Measurements from ENCODE around the gene GNG8.

GNG8 gene

GRCh38 chr19:46648060-46648960 lies 12.3 kb upstream of the GNG8 start:
- Histone ChIP-seq H3K4me2 (no peak overlapping the region), H3K27me3 (ENCODE audit: insufficient read depth, low read depth) (peaks cover 33% of the 10 kb centered on the region; the same call in 1 of the 2 replicates), H3K36me3 (ENCODE audit: insufficient read depth) (no peaks in the 10 kb centered on the region), H3K4me3 (IDR thresholded peaks at IDR 0.05; ENCODE audit: insufficient read depth, low read depth, low read length) (no peak overlapping the region), H4K20me1 (ENCODE audit: insufficient read depth) (no peaks in the 10 kb centered on the region), H3K79me2 (ENCODE audit: insufficient read depth, low read depth) (no peaks in the 10 kb centered on the region), H2AFZ (ENCODE audit: low read depth) (no peak overlapping the region), H3K4me1 (ENCODE audit: low read depth, poor library complexity, severe bottlenecking) (no peaks in the 10 kb centered on the region), H3K9ac (no peak overlapping the region), H3K27ac (no peak overlapping the region)
- TF ChIP-seq CTCF (conservative IDR thresholded peaks at IDR 0.05; ENCODE audit: low read depth, low read length), result no peak

GRCh38 chr19:46646402-46646801 lies 10.4 kb upstream of the GNG8 start:
- Histone ChIP-seq H3K79me2 (ENCODE audit: insufficient read depth, low read depth) (no peaks in the 10 kb centered on the region), H3K9ac (no peak overlapping the region), H3K4me3 (IDR thresholded peaks at IDR 0.05; ENCODE audit: insufficient read depth, low read depth, low read length) (no peak overlapping the region), H3K27ac (no peak overlapping the region), H4K20me1 (ENCODE audit: insufficient read depth) (no peaks in the 10 kb centered on the region), H3K36me3 (ENCODE audit: insufficient read depth) (no peaks in the 10 kb centered on the region), H3K4me2 (no peak overlapping the region), H3K4me1 (ENCODE audit: low read depth, poor library complexity, severe bottlenecking) (no peaks in the 10 kb centered on the region), H3K27me3 (ENCODE audit: insufficient read depth, low read depth) (peaks cover 30% of the 10 kb centered on the region; the same call in 1 of the 2 replicates), H2AFZ (ENCODE audit: low read depth) (no peak overlapping the region)
- no peak for TF ChIP-seq CTCF (conservative IDR thresholded peaks at IDR 0.05; ENCODE audit: low read depth, low read length)

- no peak overlapping the region for H3K27ac ChIP-seq
- H3K4me1 ChIP-seq (ENCODE audit: low read depth, poor library complexity, severe bottlenecking), result peaks cover 4% of the 10 kb centered on the region
- no peak overlapping the region for H3K4me2 ChIP-seq
- no peak for TF ChIP-seq CTCF (conservative IDR thresholded peaks at IDR 0.05; ENCODE audit: low read depth, low read length)
- no peaks in the 10 kb centered on the region for H3K36me3 ChIP-seq (ENCODE audit: insufficient read depth)
- no peaks in the 10 kb centered on the region for H3K79me2 ChIP-seq (ENCODE audit: insufficient read depth, low read depth)
- peaks cover 44% of the 10 kb centered on the region; the same call in 1 of the 2 replicates for H3K27me3 ChIP-seq (ENCODE audit: insufficient read depth, low read depth)
- no peak overlapping the region for H3K9ac ChIP-seq
- H2AFZ ChIP-seq (ENCODE audit: low read depth), result no peak overlapping the region
- H4K20me1 ChIP-seq (ENCODE audit: insufficient read depth), result no peaks in the 10 kb centered on the region
- no peak overlapping the region for H3K4me3 ChIP-seq (IDR thresholded peaks at IDR 0.05; ENCODE audit: insufficient read depth, low read depth, low read length)
Observed at GRCh38 chr19:46644720-46645119, 8.7 kb upstream of the GNG8 start.

- Histone ChIP-seq H3K4me1 (ENCODE audit: low read depth, poor library complexity, severe bottlenecking) (peaks cover 15% of the 10 kb centered on the region), H3K4me3 (IDR thresholded peaks at IDR 0.05; ENCODE audit: insufficient read depth, low read depth, low read length) (no peak overlapping the region), H4K20me1 (ENCODE audit: insufficient read depth) (no peaks in the 10 kb centered on the region), H2AFZ (ENCODE audit: low read depth) (no peak overlapping the region), H3K79me2 (ENCODE audit: insufficient read depth, low read depth) (no peaks in the 10 kb centered on the region), H3K27ac (no peak overlapping the region), H3K4me2 (no peak overlapping the region), H3K9ac (no peak overlapping the region), H3K27me3 (ENCODE audit: insufficient read depth, low read depth) (peaks cover 59% of the 10 kb centered on the region), H3K36me3 (ENCODE audit: insufficient read depth) (no peaks in the 10 kb centered on the region)
- TF ChIP-seq CTCF (conservative IDR thresholded peaks at IDR 0.05; ENCODE audit: low read depth, low read length), result no peak
Observed at GRCh38 chr19:46640656-46641055, 4.7 kb upstream of the GNG8 start.

All from KMS-11 (cell line).